GM15510 (cell line): ENCODE data around the gene CUEDC1.

Experiments
- POLR2A ChIP-seq: IDR thresholded peaks from 3 replicates; pipeline ENCODE4 v1.6.1; 2011; ENCODE audit warnings: borderline replicate concordance; ENCODE audit not compliant: insufficient read length; ENCODE audit errors: extremely low read depth

The CUEDC1 gene

GRCh38 chr17:57955183-57955931, at the start of gene CUEDC1:
CUEDC1 (minus strand) TSS chr17:57955412; CDS start chr17:57885564, 69,848 bp downstream.
- no peak for TF ChIP-seq POLR2A

- TF ChIP-seq POLR2A, result no peak
Observed at GRCh38 chr17:58004060-58004459, 48.8 kb upstream of the CUEDC1 start.

GRCh38 chr17:58002973-58003372, 47.8 kb upstream of the CUEDC1 start:
- no peak for TF ChIP-seq POLR2A

GRCh38 chr17:58002154-58002948, 47.1 kb upstream of the CUEDC1 start:
- TF ChIP-seq POLR2A, result no peak

- no peak for TF ChIP-seq POLR2A
Observed at GRCh38 chr17:58001461-58002124, 46.4 kb upstream of the CUEDC1 start.

- TF ChIP-seq POLR2A, result no peak
Observed at GRCh38 chr17:57999496-58000017, 44.3 kb upstream of the CUEDC1 start.

GRCh38 chr17:57999010-57999495, 43.8 kb upstream of the CUEDC1 start:
- no peak for TF ChIP-seq POLR2A

- no peak for TF ChIP-seq POLR2A
Observed at GRCh38 chr17:57997085-57997809, 42.0 kb upstream of the CUEDC1 start.

GRCh38 chr17:57995076-57995956, 40.1 kb upstream of the CUEDC1 start:
- no peak for TF ChIP-seq POLR2A

GRCh38 chr17:57994436-57994835, 39.2 kb upstream of the CUEDC1 start:
- no peak for TF ChIP-seq POLR2A

- no peak for TF ChIP-seq POLR2A
Observed at GRCh38 chr17:57993471-57994365, 38.5 kb upstream of the CUEDC1 start.

GRCh38 chr17:57991537-57991936, 36.3 kb upstream of the CUEDC1 start:
- no peak for TF ChIP-seq POLR2A
